ENCODE results near the gene MXD4.

DNA sequence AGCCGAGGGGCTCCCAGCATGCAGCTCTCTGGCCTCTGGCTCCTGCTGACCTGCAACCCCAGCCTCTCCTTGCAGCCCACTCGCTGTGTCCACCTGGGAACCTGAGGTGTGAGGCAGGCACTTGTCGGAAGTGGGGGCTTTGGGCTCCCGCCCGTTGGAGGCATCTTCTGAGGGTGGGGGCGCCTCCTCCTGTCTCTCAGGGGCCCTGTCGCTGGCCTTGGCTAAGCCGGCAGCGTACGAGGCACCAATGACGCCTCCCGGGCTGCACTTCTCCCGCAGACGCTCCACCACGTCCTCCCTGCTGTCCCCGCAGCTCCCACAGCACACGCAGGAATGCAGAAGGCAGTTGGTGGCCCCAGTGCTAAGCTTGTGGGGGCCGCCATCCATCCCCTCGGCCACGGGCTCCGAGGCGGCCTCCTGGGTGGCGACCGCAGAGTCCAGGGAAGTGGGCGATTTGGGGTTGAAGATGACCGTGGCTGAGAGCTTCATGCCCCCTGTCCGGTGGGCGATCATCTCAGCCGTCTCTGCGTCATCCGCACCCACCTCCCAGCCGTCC is 42.5 kb upstream of the MXD4 start:
- no peak for TF ChIP-seq SP1 (IDR thresholded peaks at IDR 0.05)
- TF ChIP-seq ARNT (IDR thresholded peaks at IDR 0.05) = no peak
- no peak for TF ChIP-seq ZNF384 (IDR thresholded peaks at IDR 0.05)
- TF ChIP-seq BHLHE40 (IDR thresholded peaks at IDR 0.05; ENCODE audit: borderline replicate concordance) = no peak
- no peak for TF ChIP-seq FOXM1 (IDR thresholded peaks at IDR 0.05; ENCODE audit: borderline replicate concordance)
- TF ChIP-seq LEF1 (IDR thresholded peaks at IDR 0.05; ENCODE audit: borderline replicate concordance) = no peak
- TF ChIP-seq L3MBTL2 (conservative IDR thresholded peaks at IDR 0.05) = no peak
- no peak for TF ChIP-seq FOXA1 (IDR thresholded peaks at IDR 0.05)
- no peak for TF ChIP-seq HDGF (IDR thresholded peaks at IDR 0.05; ENCODE audit: borderline replicate concordance)
- TF ChIP-seq, protein P1, sequence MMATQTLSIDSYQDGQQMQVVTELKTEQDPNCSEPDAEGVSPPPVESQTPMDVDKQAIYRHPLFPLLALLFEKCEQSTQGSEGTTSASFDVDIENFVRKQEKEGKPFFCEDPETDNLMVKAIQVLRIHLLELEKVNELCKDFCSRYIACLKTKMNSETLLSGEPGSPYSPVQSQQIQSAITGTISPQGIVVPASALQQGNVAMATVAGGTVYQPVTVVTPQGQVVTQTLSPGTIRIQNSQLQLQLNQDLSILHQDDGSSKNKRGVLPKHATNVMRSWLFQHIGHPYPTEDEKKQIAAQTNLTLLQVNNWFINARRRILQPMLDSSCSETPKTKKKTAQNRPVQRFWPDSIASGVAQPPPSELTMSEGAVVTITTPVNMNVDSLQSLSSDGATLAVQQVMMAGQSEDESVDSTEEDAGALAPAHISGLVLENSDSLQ (IDR thresholded peaks at IDR 0.05) = no peak
